Erythroblast (primary cell): ENCODE data around the gene NOBOX.

Source experiments
- GATA1 ChIP-seq: IDR thresholded peaks from 2 replicates; pipeline ENCODE4 v1.6.1; 2011; ENCODE audit warnings: low read depth, mild to moderate bottlenecking, control low read depth, low read length, moderate library complexity
- POLR2A ChIP-seq: IDR thresholded peaks from 2 replicates; pipeline ENCODE4 v1.6.1; 2011; ENCODE audit warnings: mild to moderate bottlenecking, low read length

DNA sequence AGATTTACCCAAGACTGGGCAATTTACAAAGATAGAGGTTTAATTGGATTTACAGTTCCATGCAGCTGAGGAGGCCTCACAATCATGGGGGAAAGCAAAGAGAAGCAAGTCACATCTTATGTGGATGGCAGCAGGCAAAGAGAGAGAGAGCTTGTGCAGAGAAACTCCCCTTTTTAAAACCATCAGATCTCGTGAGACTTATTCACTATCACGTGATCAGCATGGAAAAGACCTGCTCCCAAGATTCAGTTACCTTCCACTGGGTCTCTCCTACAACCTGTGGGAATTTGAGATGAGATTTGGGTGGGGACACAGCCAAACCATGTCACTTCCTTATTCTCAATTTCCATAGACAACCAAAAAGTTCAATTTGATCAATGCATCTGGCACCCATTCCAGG, 24.9 kb upstream of the NOBOX start:
- TF ChIP-seq POLR2A (no peak), GATA1 (no peak)
